ENCODE measurements around the gene ZBTB20. TPM values are rescaled to one million over a fixed set of nuclear protein-coding genes. Genes with fewer than 3 reads are reported as not detected.

The ZBTB20 gene
- polyA plus RNA-seq, 1 of the 3 experiments (the other 2 are of a cell fraction) = 0.43 TPM

- WGBS (ENCODE audit: low lambda C conversion rate) = 92% methylated on average over 3 of the region's 3 CpGs
- ChIA-PET POLR2A (no interaction called here), CTCF (interaction anchor here (0.6 to 1.1 kb wide), 3 partner anchors 10 to 143 kb away, joined by 3 to 4 read pairs (median 3); no protein-coding TSS in a partner anchor)
- no peaks in the 10 kb centered on the region for H3K9me3 ChIP-seq
- no peaks in the 10 kb centered on the region for H4K20me1 ChIP-seq (ENCODE audit: insufficient read depth)
- H3K4me1 ChIP-seq (ENCODE audit: control insufficient read depth in 1 of 2, insufficient read depth in 2 of 2, low read depth in 1 of 2, low read length in 1 of 2) = 0 out of 4 replicates have a peak, but pooled peaks cover 0 to 3% of the 10 kb centered on the region in 2 experiments
- no peaks in the 10 kb centered on the region for H3K9me2 ChIP-seq
- no peaks in the 10 kb centered on the region for H3K27me3 ChIP-seq (ENCODE audit: insufficient read depth)
- H3K79me2 ChIP-seq (ENCODE audit: insufficient read depth) = no peaks in the 10 kb centered on the region
- H3K27ac ChIP-seq (ENCODE audit: low read depth in 2 of 2, low read length in 1 of 2) = no peak overlapping the region
- no peak overlapping the region for H3K4me3 ChIP-seq (ENCODE audit: low read depth in 2 of 2, low read length in 1 of 2)
- H2AFZ ChIP-seq (ENCODE audit: low read depth) = no peak overlapping the region
- H3F3A ChIP-seq (replicated peaks; ENCODE audit: insufficient read depth) = peaks cover 14% of the 10 kb centered on the region
- DNase-seq = no peak
- no peak overlapping the region for H3K4me2 ChIP-seq
- no peak overlapping the region for H3K9ac ChIP-seq
- H3K36me3 ChIP-seq (replicated peaks in 1 of 2; ENCODE audit: control insufficient read depth in 1 of 2, insufficient read depth in 2 of 2, low read length in 1 of 2) = no peaks in the 10 kb centered on the region
- TF ChIP-seq, protein P1, sequence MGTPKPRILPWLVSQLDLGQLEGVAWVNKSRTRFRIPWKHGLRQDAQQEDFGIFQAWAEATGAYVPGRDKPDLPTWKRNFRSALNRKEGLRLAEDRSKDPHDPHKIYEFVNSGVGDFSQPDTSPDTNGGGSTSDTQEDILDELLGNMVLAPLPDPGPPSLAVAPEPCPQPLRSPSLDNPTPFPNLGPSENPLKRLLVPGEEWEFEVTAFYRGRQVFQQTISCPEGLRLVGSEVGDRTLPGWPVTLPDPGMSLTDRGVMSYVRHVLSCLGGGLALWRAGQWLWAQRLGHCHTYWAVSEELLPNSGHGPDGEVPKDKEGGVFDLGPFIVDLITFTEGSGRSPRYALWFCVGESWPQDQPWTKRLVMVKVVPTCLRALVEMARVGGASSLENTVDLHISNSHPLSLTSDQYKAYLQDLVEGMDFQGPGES (IDR thresholded peaks at IDR 0.05; ENCODE audit: low read depth, low read length) = no peak
- TF ChIP-seq NFIC (IDR thresholded peaks at IDR 0.05; ENCODE audit: borderline replicate concordance) = no peak
- TF ChIP-seq FOXJ3 (CRISPR knock-in tag; IDR thresholded peaks at IDR 0.05) = no peak
- TF ChIP-seq PBX3 (IDR thresholded peaks at IDR 0.05) = no peak
- no peak for TF ChIP-seq RXRA (IDR thresholded peaks at IDR 0.05; ENCODE audit: borderline replicate concordance, low read depth)
- TF ChIP-seq CHD2 (IDR thresholded peaks at IDR 0.05; ENCODE audit: low read length, partially characterized antibody) = no peak
- TF ChIP-seq FOXM1 (IDR thresholded peaks at IDR 0.05; ENCODE audit: low read depth) = no peak
- no peak for TF ChIP-seq MEF2A (IDR thresholded peaks at IDR 0.05; ENCODE audit: borderline replicate concordance, low read depth)
Measured at GRCh38 chr3:114553949-114554593, 593.0 kb downstream of the ZBTB20 start.

- Histone ChIP-seq H2AFZ (ENCODE audit: low read depth) (no peak overlapping the region), H3K9ac (no peak overlapping the region; the same call in 1 of the 2 replicates), H3K27ac (ENCODE audit: low read depth in 2 of 2, low read length in 1 of 2) (peak overlapping the region in 1 of 2 experiments; percentile 81; a peak in 2 of 4 replicates), H3K4me3 (ENCODE audit: low read depth in 2 of 2, low read length in 1 of 2) (no peak overlapping the region), H3K4me2 (0 out of 2 replicates have a peak overlapping the region, but pooled peaks have one; percentile 2), H4K20me1 (ENCODE audit: insufficient read depth) (no peaks in the 10 kb centered on the region), H3K27me3 (ENCODE audit: insufficient read depth) (no peaks in the 10 kb centered on the region), H3K4me1 (ENCODE audit: control insufficient read depth in 1 of 2, insufficient read depth in 2 of 2, low read depth in 1 of 2, low read length in 1 of 2) (0 out of 4 replicates have a peak, but pooled peaks cover 0 to 3% of the 10 kb centered on the region in 2 experiments), H3F3A (replicated peaks; ENCODE audit: insufficient read depth) (peaks cover 14% of the 10 kb centered on the region), H3K9me3 (no peaks in the 10 kb centered on the region), H3K79me2 (ENCODE audit: insufficient read depth) (no peaks in the 10 kb centered on the region), H3K9me2 (no peaks in the 10 kb centered on the region), H3K36me3 (replicated peaks in 1 of 2; ENCODE audit: control insufficient read depth in 1 of 2, insufficient read depth in 2 of 2, low read length in 1 of 2) (no peaks in the 10 kb centered on the region)
- ChIA-PET CTCF (no interaction called here), POLR2A (no interaction called here)
- 80% methylated on average over 1 of the region's 1 CpG for WGBS (ENCODE audit: low lambda C conversion rate)
- DNase-seq = no peak
- no peak for TF ChIP-seq JUND (IDR thresholded peaks at IDR 0.05)
- TF ChIP-seq FOSL2 (IDR thresholded peaks at IDR 0.05; ENCODE audit: borderline replicate concordance, low read depth) = no peak
- TF ChIP-seq GATA2 (CRISPR knock-in tag; IDR thresholded peaks at IDR 0.05) = no peak
- TF ChIP-seq NRF1 (IDR thresholded peaks at IDR 0.05; ENCODE audit: low read depth, low read length) = no peak
- no peak for TF ChIP-seq POLR2AphosphoS5 (IDR thresholded peaks at IDR 0.05; ENCODE audit: low read depth, low read length)
- no peak for TF ChIP-seq MXI1 (IDR thresholded peaks at IDR 0.05; ENCODE audit: low read depth, low read length)
- no peak for TF ChIP-seq TCF12 (IDR thresholded peaks at IDR 0.05)
- no peak for TF ChIP-seq FOXJ3 (CRISPR knock-in tag; IDR thresholded peaks at IDR 0.05)
- TF ChIP-seq RCOR1 (IDR thresholded peaks at IDR 0.05; ENCODE audit: low read length) = no peak
- TF ChIP-seq SMC3 (IDR thresholded peaks at IDR 0.05; ENCODE audit: low read depth, low read length) = no peak
- no peak for TF ChIP-seq USF2 (IDR thresholded peaks at IDR 0.05; ENCODE audit: borderline replicate concordance, low read depth, low read length)
- TF ChIP-seq, protein P2, sequence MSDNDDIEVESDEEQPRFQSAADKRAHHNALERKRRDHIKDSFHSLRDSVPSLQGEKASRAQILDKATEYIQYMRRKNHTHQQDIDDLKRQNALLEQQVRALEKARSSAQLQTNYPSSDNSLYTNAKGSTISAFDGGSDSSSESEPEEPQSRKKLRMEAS (IDR thresholded peaks at IDR 0.05; ENCODE audit: low read depth) = no peak
- TF ChIP-seq CTCF (IDR thresholded peaks at IDR 0.05) = no peak
- no peak for TF ChIP-seq RXRA (IDR thresholded peaks at IDR 0.05; ENCODE audit: borderline replicate concordance, low read depth)
Measured at GRCh38 chr3:114552527-114552812, 594.6 kb downstream of the ZBTB20 start.

Measured in SK-N-SH (cell line).